ENCODE measurements around the gene USP9X. TPM values are rescaled to one million over a fixed set of nuclear protein-coding genes. Genes with fewer than 3 reads are reported as not detected.
"Not testable (repeated sequence)": the region's sequence is repeated elsewhere in the genome, so short reads cannot be mapped to it uniquely, and the experiment has no call there.

Gene USP9X
- total and polyA plus RNA-seq, 2 experiments from 2014 or later = 23.8 to 114 TPM

GRCh38 chrX:41180194-41180908 lies 95.1 kb downstream of the USP9X start:
- H2AFZ ChIP-seq = no peak overlapping the region
- DNase-seq (ENCODE audit: low spot score) = peak; percentile 72
- no peak overlapping the region for H3K4me3 ChIP-seq
- 26% methylated on average over 5 of the region's 5 CpGs for WGBS (ENCODE audit: low lambda C conversion rate, missing lambda C conversion rate)
- H3K27ac ChIP-seq = peak overlapping the region; percentile 11
- TF ChIP-seq CTCF (IDR thresholded peaks at IDR 0.05; ENCODE audit: poor library complexity) = peak; percentile 73
- no peak for TF ChIP-seq EZH2phosphoT487 (IDR thresholded peaks at IDR 0.05; ENCODE audit: low read depth, severe bottlenecking, unreplicated experiment)
- H3K36me3 ChIP-seq (replicated peaks; ENCODE audit: insufficient read depth, low read depth) = no peaks in the 10 kb centered on the region
- H3K9me2 ChIP-seq (replicated peaks; ENCODE audit: insufficient read depth) = no peaks in the 10 kb centered on the region
- H3K4me1 ChIP-seq (ENCODE audit: insufficient read depth) = no peaks in the 10 kb centered on the region
- no peaks in the 10 kb centered on the region for H4K20me1 ChIP-seq (ENCODE audit: insufficient read depth, poor library complexity, severe bottlenecking)
- H3K9me3 ChIP-seq (ENCODE audit: low read depth) = no peaks in the 10 kb centered on the region
- no peak overlapping the region for H3K4me2 ChIP-seq
- H3K79me2 ChIP-seq = peaks cover 22% of the 10 kb centered on the region
- H3K27me3 ChIP-seq = no peaks in the 10 kb centered on the region

DNA sequence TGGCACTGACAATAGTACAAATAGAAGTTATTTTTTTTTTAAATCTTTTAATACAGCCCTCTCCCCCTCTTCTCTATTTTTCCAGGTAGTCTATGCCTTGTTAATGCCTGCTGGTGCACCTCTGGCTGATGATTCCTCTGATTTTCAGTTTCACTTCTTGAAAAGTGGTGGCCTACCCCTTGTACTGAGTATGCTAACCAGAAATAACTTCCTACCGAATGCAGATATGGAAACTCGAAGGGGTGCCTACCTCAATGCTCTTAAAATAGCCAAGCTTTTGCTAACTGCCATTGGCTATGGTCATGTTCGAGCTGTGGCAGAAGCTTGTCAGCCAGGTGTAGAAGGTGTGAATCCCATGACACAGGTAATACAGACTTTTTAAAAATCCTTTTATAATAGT lies 99.1 kb downstream of the USP9X start:
- Histone ChIP-seq H4K20me1 (ENCODE audit: insufficient read depth, poor library complexity, severe bottlenecking) (no peaks in the 10 kb centered on the region), H3K79me2 (peaks cover 6% of the 10 kb centered on the region), H3K27me3 (no peaks in the 10 kb centered on the region), H3K36me3 (replicated peaks; ENCODE audit: insufficient read depth, low read depth) (no peaks in the 10 kb centered on the region), H3K4me2 (no peak overlapping the region), H3K27ac (no peak overlapping the region), H3K9me3 (ENCODE audit: low read depth) (no peaks in the 10 kb centered on the region), H2AFZ (no peak overlapping the region), H3K4me3 (no peak overlapping the region), H3K9me2 (replicated peaks; ENCODE audit: insufficient read depth) (no peaks in the 10 kb centered on the region), H3K4me1 (ENCODE audit: insufficient read depth) (no peaks in the 10 kb centered on the region)
- no peak for TF ChIP-seq EZH2 (IDR thresholded peaks at IDR 0.05; ENCODE audit: borderline replicate concordance)
- no peak for DNase-seq (ENCODE audit: low spot score)
- WGBS (ENCODE audit: low lambda C conversion rate, missing lambda C conversion rate) = 85% methylated on average over 3 of the region's 3 CpGs

GRCh38 chrX:41186946-41187345 lies 101.7 kb downstream of the USP9X start:
- H3K4me2 ChIP-seq; H3K36me3 ChIP-seq (replicated peaks; ENCODE audit: insufficient read depth, low read depth): not testable (repeated sequence)
- 95% methylated on average over 7 of the region's 7 CpGs for WGBS (ENCODE audit: low lambda C conversion rate, missing lambda C conversion rate)

GRCh38 chrX:41189156-41189555 lies 103.9 kb downstream of the USP9X start:
- DNase-seq (ENCODE audit: low spot score) = no peak
- no peak overlapping the region for H3K27ac ChIP-seq
- WGBS (ENCODE audit: low lambda C conversion rate, missing lambda C conversion rate) = 79% methylated on average over 1 of the region's 1 CpG
- no peak overlapping the region for H3K4me3 ChIP-seq
- no peak overlapping the region for H2AFZ ChIP-seq
- H3K79me2 ChIP-seq = no peaks in the 10 kb centered on the region
- no peaks in the 10 kb centered on the region for H3K9me2 ChIP-seq (replicated peaks; ENCODE audit: insufficient read depth)
- TF ChIP-seq CTCF (IDR thresholded peaks at IDR 0.05; ENCODE audit: poor library complexity) = no peak
- TF ChIP-seq EZH2 (IDR thresholded peaks at IDR 0.05; ENCODE audit: borderline replicate concordance) = no peak
- TF ChIP-seq EZH2phosphoT487 (IDR thresholded peaks at IDR 0.05; ENCODE audit: low read depth, severe bottlenecking, unreplicated experiment) = no peak
- no peak overlapping the region for H3K4me2 ChIP-seq
- H3K36me3 ChIP-seq (replicated peaks; ENCODE audit: insufficient read depth, low read depth) = no peaks in the 10 kb centered on the region
- H3K9me3 ChIP-seq (ENCODE audit: low read depth) = no peaks in the 10 kb centered on the region
- H4K20me1 ChIP-seq (ENCODE audit: insufficient read depth, poor library complexity, severe bottlenecking) = no peaks in the 10 kb centered on the region
- H3K4me1 ChIP-seq (ENCODE audit: insufficient read depth) = no peaks in the 10 kb centered on the region
- no peaks in the 10 kb centered on the region for H3K27me3 ChIP-seq

More at GRCh38 chrX:41186946-41187345, 101.7 kb downstream of the USP9X start:
- not testable (repeated sequence) for H3K79me2 ChIP-seq; H3K4me3 ChIP-seq; H3K9me3 ChIP-seq (ENCODE audit: low read depth); H3K27me3 ChIP-seq; H4K20me1 ChIP-seq (ENCODE audit: insufficient read depth, poor library complexity, severe bottlenecking); H3K27ac ChIP-seq; DNase-seq (ENCODE audit: low spot score); H3K9me2 ChIP-seq (replicated peaks; ENCODE audit: insufficient read depth); H3K4me1 ChIP-seq (ENCODE audit: insufficient read depth); H2AFZ ChIP-seq
